NCI-H146 treated with DMSO at 0.1 percent for 48 hours (cell line): Measurements from ENCODE around the gene TMEM86A.
A peak's percentile ranks its signal among the peaks of the same experiment; 100 is the strongest.

Experiments used
- DNase-seq: peaks from one replicate; lab custom pipeline; 2025; ENCODE audit not compliant: unreplicated experiment; lab: John Stamatoyannopoulos, UW

The TMEM86A gene

GRCh38 chr11:18722293-18722637, 23.7 kb downstream of the TMEM86A start:
- no peak for DNase-seq

- no peak for DNase-seq
These were observed 25.4 kb downstream of the TMEM86A start for GRCh38 chr11:18723991-18724390.

GRCh38 chr11:18726040-18726439, 27.5 kb downstream of the TMEM86A start, which contains the start of gene IGSF22:
IGSF22 (minus strand) TSS chr11:18726188; CDS start chr11:18724236, 1,952 bp downstream.
- no peak for DNase-seq

- no peak for DNase-seq
These were observed 29.1 kb downstream of the TMEM86A start for GRCh38 chr11:18727479-18728236.

- no peak for DNase-seq
These were observed 30.1 kb downstream of the TMEM86A start for GRCh38 chr11:18728658-18729057.

DNA sequence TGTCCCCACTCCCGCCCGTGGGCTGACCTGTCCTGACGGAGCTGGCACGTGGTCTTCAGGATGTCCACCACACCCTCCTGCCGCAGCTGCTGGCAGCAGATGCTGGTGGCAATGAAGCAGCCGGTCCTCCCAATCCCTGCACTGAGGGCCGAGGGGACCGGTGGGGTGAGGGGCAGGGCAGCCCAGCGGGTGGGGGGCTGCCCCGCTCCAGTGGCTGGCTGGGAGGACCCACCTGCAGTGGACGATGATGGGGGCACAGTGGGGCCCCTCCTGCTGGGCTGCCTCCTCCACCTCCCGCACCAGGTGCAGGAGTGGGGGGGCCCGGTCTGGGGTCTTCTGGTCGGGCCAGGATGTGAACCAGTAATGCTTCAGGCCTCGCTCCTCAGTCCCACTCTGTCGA, 30.8 kb downstream of the TMEM86A start:
- no peak for DNase-seq

DNA sequence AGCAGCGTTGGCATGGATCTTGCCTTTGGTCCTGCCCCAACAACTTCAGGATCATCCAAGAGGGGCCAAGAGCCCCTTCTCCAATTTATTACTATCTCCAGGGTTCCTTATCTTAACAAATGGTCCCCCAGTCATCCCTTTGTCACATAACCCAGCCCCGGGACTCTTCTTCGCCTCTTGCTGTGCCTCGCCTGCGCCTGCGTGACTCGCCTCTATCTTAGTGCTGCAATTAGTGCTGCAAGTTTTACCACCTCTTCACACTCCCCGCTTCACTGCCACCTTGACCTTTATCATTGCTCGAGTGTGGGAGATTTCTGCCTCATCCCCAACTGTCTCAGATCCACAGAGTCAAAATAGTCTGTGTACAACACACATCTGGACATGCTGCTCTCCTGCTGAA, 31.4 kb downstream of the TMEM86A start:
- no peak for DNase-seq

DNA sequence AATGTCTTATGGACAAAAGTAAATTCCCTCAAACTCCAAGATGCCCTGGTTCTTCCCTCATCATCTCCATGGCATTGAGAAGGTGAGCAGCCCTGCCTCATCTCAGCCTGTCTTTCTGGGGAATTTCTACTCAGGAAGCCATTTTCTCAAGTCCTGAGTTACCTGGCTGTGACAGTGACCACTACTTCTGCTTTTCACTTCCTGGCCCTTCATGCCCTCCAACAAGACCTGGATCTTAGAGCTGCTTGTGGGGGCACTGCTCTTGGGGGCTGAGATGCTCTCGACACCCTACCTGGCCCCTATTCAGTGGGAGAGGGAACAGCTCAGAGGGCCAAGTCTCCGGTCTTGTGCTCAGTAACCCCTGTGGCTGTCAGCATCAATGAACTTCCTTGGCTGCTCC, 32.9 kb downstream of the TMEM86A start:
- no peak for DNase-seq

DNA sequence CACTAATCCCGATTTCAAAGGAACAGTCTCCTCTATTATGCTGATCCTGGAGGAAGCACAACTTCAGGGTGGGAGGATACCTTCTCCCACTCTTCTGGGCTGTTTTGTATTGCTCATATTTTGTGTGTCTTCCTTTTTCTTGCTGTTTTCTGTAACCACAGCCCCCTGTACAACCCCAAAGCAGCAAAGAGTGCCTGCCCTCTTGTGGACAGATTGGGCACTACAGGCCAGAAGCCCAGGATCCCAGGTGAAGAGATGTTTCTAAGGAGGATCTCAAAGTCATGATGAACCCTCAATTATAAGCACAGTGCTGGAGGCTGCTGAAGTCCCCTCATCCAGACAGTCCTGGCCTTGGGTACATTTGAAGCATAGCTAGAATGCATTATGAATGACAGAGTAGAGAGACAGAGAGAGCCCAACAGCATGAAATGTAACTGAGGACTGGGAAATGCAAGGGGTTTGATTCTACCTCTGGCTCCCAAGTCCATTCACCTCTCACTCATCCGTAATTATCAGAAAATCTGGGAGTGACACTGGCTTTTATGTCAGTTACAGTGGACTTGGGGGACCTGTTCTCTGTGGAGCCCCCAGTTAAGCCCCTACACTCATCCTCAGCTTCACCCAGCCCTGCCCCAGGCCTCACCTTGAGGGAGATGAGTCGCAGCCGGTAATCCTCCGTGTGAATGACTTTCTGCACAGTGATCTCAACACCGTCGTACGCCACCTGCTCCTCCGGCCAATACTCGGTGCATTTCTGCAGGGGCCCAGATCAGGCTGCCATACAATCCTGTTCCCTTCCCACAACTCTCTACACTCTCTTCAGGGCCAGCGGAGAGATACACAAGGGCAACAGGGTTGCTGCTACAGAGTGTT, 33.6 kb downstream of the TMEM86A start:
- DNase-seq: peak; percentile 1

DNA sequence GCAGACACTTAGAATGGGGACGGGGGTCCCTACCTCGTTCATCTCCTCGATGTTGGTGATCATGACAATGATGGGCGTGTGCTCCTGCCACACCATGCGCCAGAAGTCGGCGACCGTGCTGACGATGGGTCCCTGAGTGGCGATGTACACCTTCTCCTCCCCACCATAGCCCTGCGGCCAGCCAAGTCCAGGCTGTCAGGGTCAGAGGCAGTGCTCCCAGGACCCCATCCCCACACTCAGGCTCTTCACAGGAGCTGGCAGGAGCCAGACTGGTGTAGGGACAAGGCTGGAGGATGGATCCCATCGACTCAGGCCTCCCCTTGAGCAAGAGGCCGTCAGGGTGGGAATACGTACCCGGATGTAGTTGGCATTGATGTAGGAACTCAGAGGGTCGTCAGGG, 34.6 kb downstream of the TMEM86A start:
- no peak for DNase-seq

GRCh38 chr11:18736590-18737148, 38.1 kb downstream of the TMEM86A start:
- DNase-seq: no peak

DNA sequence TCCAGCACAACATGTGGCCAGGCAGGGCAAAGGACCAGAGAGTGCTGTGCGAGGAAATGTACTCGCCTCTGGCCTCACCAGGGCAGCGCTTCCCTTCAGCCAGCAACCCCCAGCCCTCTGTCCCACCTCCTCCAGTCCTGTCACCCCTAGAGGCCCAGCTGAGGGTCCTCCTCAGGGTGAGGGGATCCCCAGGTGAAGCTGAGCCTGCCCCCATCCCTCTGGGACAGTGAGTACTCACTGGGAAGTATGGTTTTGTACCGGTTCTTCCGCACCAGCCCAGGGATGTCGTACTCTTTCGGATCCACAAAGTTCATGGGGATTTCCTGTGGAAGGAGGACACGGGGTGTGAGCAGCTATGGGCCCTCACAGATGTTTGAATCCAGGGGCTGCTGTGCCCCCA, 39.1 kb downstream of the TMEM86A start:
- no peak for DNase-seq

GRCh38 chr11:18739685-18740084, 41.1 kb downstream of the TMEM86A start:
- no peak for DNase-seq

DNA sequence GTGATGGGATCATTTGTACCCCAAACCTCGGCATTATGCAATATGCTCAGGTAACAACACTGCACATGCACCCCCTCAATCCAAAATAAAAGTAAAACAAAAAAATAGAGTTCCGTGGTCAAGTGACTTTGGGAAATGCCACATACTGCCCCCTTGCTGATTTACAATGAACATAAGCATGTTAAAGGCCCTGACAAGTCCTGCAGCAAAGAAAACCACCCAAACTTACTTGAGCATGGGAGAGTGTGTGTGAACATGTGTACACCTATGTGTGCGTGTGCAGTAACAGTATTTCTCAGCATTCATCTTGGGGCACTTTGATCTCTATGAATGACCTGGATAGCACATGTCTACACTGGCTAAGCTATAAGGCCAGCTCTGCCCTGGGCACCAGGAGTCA, 43.2 kb downstream of the TMEM86A start:
- no peak for DNase-seq

GRCh38 chr11:18743365-18743764, 44.8 kb downstream of the TMEM86A start:
- no peak for DNase-seq

GRCh38 chr11:18743900-18744514, 45.4 kb downstream of the TMEM86A start:
- DNase-seq: no peak

- DNase-seq: no peak
These were observed 46.7 kb downstream of the TMEM86A start for GRCh38 chr11:18745251-18745650.

DNA sequence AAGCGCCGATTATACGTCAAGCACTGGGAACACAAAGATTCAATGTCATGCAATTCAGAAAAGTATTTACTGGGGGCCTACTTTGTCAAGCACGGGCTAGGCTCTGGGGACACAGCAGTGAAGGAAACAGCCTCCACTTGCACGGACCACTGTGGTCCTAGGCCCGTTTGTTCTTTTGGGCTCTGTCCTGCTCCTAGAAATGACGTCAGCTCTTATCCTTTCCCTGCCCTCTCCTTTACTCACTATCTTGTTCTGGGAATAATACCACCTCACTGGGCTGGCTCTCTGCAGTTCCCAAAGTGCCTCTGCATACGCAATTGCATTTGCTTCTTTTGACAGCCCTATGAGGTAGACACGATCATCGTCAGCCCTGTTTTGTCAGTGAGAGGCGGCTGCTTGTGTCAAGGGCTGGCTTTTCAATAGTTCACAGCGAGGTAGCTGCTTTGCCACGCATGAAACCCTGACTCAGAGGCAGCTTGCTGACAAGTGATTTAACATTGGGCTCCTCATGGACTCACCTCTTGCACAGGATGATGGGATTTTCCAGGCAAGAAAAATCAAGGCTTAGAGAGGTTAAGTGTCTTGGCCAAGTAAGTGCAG, 50.3 kb downstream of the TMEM86A start:
- no peak for DNase-seq

DNA sequence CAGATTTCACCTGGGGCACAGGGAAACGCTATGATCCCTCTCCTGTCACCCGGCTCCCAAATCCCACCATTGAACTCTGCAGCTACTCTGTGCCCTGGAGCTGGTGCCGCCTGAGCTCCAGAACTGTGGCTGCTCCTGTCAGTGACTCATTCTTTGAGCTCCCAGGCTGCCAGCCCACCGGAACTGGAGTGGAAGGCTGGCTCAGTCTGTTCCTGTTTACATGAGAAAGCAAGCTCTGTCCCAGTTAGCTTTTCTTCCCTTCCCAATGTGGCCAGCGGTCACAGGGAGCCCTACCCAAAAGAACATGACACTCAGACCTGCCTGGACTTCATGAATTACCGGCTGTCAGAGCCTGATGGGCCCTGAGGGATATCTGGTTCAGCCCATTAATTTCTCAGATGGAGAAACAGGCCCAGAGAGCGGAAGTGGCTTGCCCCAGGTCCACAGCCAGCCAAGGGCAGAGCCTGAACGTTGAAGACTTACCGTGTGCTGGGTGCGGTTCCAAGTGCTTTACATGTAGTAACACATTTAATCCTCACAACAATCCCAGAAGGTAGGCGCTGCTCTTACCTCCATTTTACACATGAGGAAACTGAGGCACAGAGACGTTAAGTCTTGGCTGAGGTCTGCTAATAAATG, 51.2 kb downstream of the TMEM86A start:
- DNase-seq: no peak

- no peak for DNase-seq
These were observed 52.4 kb downstream of the TMEM86A start for GRCh38 chr11:18750944-18751343.

DNA sequence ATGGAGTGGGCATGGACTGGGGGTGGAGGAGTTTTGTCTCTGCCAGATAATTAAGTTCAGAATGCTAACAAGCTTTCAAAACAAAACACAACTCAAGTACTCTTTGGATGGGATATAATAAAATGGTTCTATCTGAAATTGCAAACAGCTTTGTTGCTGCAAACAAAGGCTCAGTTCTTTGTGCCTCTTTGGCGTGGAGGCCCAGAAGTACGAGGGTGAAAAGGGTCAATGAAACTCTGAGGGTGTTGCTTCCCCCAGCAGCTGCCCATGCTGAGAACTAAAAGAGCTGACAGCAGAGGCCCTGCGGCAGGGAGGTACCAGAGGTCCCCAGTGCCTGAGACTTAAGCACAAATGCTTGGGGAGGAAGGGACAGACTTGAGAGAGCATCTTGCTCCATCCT, 53.9 kb downstream of the TMEM86A start:
- no peak for DNase-seq
